HEK293 (cell line): ENCODE measurements around the gene ANXA1.

Experiments
- GLI4 ChIP-seq: fragments of 450-650 bp; formaldehyde crosslinking; IDR thresholded peaks from 2 replicates; pipeline ENCODE4 v1.5.1; 2016; ENCODE audit warnings: missing biosample characterization, missing genetic modification characterization
- YY1 ChIP-seq: fragments of 450-650 bp; formaldehyde crosslinking; IDR thresholded peaks from 2 replicates; pipeline ENCODE4 v1.5.1; 2018; ENCODE audit warnings: missing biosample characterization, missing genetic modification characterization
- ZNF530 ChIP-seq: fragments of 450-650 bp; formaldehyde crosslinking; IDR thresholded peaks from 2 replicates; pipeline ENCODE4 v1.5.1; 2016; ENCODE audit warnings: low read depth, missing biosample characterization, missing genetic modification characterization
- ZNF704 ChIP-seq: fragments of 450-650 bp; formaldehyde crosslinking; IDR thresholded peaks from 2 replicates; pipeline ENCODE4 v1.5.1; 2016; ENCODE audit warnings: missing biosample characterization, missing genetic modification characterization
- ZNF707 ChIP-seq: fragments of 450-650 bp; formaldehyde crosslinking; IDR thresholded peaks from 2 replicates; pipeline ENCODE4 v1.5.1; 2016; ENCODE audit warnings: missing biosample characterization, missing genetic modification characterization
- TF ChIP-seq, protein P1 (sequence below): fragments of 450-650 bp; formaldehyde crosslinking; IDR thresholded peaks from 2 replicates; pipeline ENCODE4 v1.5.1; 2016; ENCODE audit warnings: missing biosample characterization, missing genetic modification characterization
- TF ChIP-seq, protein P2 (sequence below): fragments of 450-650 bp; formaldehyde crosslinking; optimal IDR thresholded peaks from 2 replicates; pipeline ENCODE3; 2016; ENCODE audit warnings: missing biosample characterization, mild to moderate bottlenecking, missing genetic modification characterization

DNA sequence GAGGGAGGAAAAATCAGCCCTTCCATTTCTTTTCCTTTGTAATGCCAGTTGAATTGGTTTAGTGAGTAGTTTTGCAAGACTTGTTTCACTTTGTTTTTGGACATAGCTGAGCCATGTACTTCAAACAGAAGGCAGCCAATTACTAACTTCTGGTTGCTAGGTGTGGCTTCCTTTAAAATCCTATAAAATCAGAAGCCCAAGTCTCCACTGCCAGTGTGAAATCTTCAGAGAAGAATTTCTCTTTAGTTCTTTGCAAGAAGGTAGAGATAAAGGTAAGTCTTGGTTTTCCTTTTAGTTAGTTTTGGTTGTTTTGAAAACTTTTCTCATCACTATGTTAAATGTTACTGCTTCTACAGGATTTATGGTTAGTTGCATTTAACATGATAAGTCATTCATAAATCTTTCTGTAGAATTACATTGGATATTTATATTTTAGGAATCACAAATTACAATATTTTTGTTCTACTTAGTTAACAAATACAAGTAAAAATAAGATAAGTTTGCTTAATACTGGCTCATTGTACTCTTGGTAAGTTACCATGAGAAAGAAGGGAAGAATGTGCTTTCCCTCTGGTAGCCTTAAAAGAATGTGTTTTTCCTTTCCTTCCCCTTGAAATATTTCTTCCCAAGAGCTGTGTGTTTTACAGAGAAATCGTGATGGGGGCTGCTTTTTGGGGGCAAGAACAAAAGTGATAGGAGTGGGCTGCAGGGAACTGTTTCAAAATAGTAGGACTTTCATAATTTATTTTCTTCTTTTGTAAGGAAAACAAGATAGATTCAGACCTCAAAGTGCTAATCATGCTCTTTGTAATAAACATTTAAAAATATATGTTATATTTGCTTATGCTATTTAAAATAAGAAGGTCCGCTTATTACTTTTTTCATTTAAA lies at the start of gene ANXA1:
- TF ChIP-seq, protein P1, sequence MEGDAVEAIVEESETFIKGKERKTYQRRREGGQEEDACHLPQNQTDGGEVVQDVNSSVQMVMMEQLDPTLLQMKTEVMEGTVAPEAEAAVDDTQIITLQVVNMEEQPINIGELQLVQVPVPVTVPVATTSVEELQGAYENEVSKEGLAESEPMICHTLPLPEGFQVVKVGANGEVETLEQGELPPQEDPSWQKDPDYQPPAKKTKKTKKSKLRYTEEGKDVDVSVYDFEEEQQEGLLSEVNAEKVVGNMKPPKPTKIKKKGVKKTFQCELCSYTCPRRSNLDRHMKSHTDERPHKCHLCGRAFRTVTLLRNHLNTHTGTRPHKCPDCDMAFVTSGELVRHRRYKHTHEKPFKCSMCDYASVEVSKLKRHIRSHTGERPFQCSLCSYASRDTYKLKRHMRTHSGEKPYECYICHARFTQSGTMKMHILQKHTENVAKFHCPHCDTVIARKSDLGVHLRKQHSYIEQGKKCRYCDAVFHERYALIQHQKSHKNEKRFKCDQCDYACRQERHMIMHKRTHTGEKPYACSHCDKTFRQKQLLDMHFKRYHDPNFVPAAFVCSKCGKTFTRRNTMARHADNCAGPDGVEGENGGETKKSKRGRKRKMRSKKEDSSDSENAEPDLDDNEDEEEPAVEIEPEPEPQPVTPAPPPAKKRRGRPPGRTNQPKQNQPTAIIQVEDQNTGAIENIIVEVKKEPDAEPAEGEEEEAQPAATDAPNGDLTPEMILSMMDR (tag by site-specific recombination) = no peak
- TF ChIP-seq GLI4 (tag by site-specific recombination) (no peak), ZNF704 (no peak), ZNF707 (tag by site-specific recombination) (no peak), YY1 (tag by site-specific recombination) (no peak), ZNF530 (no peak)
- TF ChIP-seq, protein P2, sequence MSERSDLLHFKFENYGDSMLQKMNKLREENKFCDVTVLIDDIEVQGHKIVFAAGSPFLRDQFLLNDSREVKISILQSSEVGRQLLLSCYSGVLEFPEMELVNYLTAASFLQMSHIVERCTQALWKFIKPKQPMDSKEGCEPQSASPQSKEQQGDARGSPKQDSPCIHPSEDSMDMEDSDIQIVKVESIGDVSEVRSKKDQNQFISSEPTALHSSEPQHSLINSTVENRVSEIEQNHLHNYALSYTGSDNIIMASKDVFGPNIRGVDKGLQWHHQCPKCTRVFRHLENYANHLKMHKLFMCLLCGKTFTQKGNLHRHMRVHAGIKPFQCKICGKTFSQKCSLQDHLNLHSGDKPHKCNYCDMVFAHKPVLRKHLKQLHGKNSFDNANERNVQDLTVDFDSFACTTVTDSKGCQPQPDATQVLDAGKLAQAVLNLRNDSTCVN (tag by site-specific recombination) = no peak
